Loucy (cell line): Measurements from ENCODE around the gene TSPAN3.

Source experiments
- H2AFZ ChIP-seq: fragments of 200-600 bp; sonication (generic); 2 replicates; pipeline ENCODE4 v1.6.0; 2016; ENCODE audit warnings: antibody characterized with exemption, mild to moderate bottlenecking, low read length, moderate library complexity
- H3F3A ChIP-seq: fragments of 200-600 bp; 2 replicates; pipeline ENCODE4 v1.6.0; 2016; ENCODE audit warnings: antibody characterized with exemption, low read depth, mild to moderate bottlenecking
- H3K27me3 ChIP-seq: fragments of 200-600 bp; sonication (generic); 2 replicates; pipeline ENCODE4 v1.6.1; 2014; ENCODE audit warnings: low read length, mild to moderate bottlenecking; ENCODE audit not compliant: insufficient read depth, poor library complexity, severe bottlenecking
- H3K36me3 ChIP-seq: fragments of 200-600 bp; sonication (generic); 2 replicates; pipeline ENCODE4 v1.6.1; 2016; ENCODE audit warnings: low read length; ENCODE audit not compliant: insufficient read depth
- H3K4me1 ChIP-seq: fragments of 200-600 bp; sonication (generic); 2 replicates; pipeline ENCODE4 v1.5.1; 2014; ENCODE audit warnings: low read length, mild to moderate bottlenecking; ENCODE audit not compliant: insufficient read depth, poor library complexity, severe bottlenecking
- H3K4me2 ChIP-seq: fragments of 200-600 bp; sonication (generic); 2 replicates; pipeline ENCODE4 v1.6.0; 2014; ENCODE audit warnings: antibody characterized with exemption, low read length, low read depth, mild to moderate bottlenecking; ENCODE audit not compliant: poor library complexity, severe bottlenecking
- H3K4me3 ChIP-seq: fragments of 200-600 bp; sonication (generic); 2 replicates; pipeline ENCODE4 v1.5.1; 2014; ENCODE audit warnings: low read length, mild to moderate bottlenecking, mixed read lengths; ENCODE audit not compliant: poor library complexity, severe bottlenecking
- H3K79me2 ChIP-seq: fragments of 200-600 bp; sonication (generic); 2 replicates; pipeline ENCODE4 v1.6.1; 2014; ENCODE audit warnings: low read length; ENCODE audit not compliant: insufficient read depth
- H3K9ac ChIP-seq: fragments of 200-600 bp; sonication (generic); 2 replicates; pipeline ENCODE4 v1.6.0; 2014; ENCODE audit warnings: mild to moderate bottlenecking, low read depth, low read length, moderate library complexity; ENCODE audit not compliant: poor library complexity, severe bottlenecking
- H3K9me2 ChIP-seq: fragments of 200-600 bp; sonication (generic); replicated peaks from 2 replicates; pipeline ENCODE4 v1.6.1; 2016; ENCODE audit warnings: low read depth, low read length, mixed read lengths
- H3K9me3 ChIP-seq: fragments of 200-600 bp; sonication (generic); 2 replicates; pipeline ENCODE4 v1.6.1; 2014; ENCODE audit warnings: mild to moderate bottlenecking, antibody characterized with exemption, low read length, low read depth; ENCODE audit not compliant: insufficient read depth
- H4K20me1 ChIP-seq: fragments of 200-600 bp; sonication (generic); 2 replicates; pipeline ENCODE4 v1.6.0; 2014; ENCODE audit warnings: antibody characterized with exemption, low read length, mild to moderate bottlenecking; ENCODE audit not compliant: insufficient read depth, poor library complexity, severe bottlenecking
- EZH2phosphoT487 ChIP-seq: fragments of 200-600 bp; IDR thresholded peaks from 2 replicates; pipeline ENCODE4 v1.6.1; 2018; ENCODE audit warnings: antibody characterized with exemption, mild to moderate bottlenecking, moderate library complexity, borderline replicate concordance
- TF ChIP-seq, protein P1 (sequence below): fragments of 200-600 bp; sonication (generic); conservative IDR thresholded peaks from 2 replicates; pipeline ENCODE4 v1.5.1; 2014; ENCODE audit warnings: mild to moderate bottlenecking, antibody characterized with exemption, low read length

TSPAN3 gene

GRCh38 chr15:77046704-77047412 is 24.1 kb downstream of the TSPAN3 start:
- no peak for TF ChIP-seq EZH2phosphoT487
- TF ChIP-seq, protein P1, sequence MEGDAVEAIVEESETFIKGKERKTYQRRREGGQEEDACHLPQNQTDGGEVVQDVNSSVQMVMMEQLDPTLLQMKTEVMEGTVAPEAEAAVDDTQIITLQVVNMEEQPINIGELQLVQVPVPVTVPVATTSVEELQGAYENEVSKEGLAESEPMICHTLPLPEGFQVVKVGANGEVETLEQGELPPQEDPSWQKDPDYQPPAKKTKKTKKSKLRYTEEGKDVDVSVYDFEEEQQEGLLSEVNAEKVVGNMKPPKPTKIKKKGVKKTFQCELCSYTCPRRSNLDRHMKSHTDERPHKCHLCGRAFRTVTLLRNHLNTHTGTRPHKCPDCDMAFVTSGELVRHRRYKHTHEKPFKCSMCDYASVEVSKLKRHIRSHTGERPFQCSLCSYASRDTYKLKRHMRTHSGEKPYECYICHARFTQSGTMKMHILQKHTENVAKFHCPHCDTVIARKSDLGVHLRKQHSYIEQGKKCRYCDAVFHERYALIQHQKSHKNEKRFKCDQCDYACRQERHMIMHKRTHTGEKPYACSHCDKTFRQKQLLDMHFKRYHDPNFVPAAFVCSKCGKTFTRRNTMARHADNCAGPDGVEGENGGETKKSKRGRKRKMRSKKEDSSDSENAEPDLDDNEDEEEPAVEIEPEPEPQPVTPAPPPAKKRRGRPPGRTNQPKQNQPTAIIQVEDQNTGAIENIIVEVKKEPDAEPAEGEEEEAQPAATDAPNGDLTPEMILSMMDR: no peak
- Histone ChIP-seq H3K79me2 (no peaks in the 10 kb centered on the region), H3K36me3 (peaks cover 83% of the 10 kb centered on the region; the same call in 1 of the 2 replicates), H3K9me2 (no peaks in the 10 kb centered on the region), H4K20me1 (no peaks in the 10 kb centered on the region), H3K9me3 (no peaks in the 10 kb centered on the region), H3K4me3 (no peak overlapping the region), H3K4me1 (no peaks in the 10 kb centered on the region), H3K27me3 (no peaks in the 10 kb centered on the region), H3F3A (no peaks in the 10 kb centered on the region), H2AFZ (no peak overlapping the region), H3K9ac (no peak overlapping the region), H3K4me2 (no peak overlapping the region)

GRCh38 chr15:77045985-77046384 is 24.9 kb downstream of the TSPAN3 start:
- H3K4me3 ChIP-seq: no peak overlapping the region
- 0 out of 2 replicates have a peak, but pooled peaks cover 2% of the 10 kb centered on the region for H3F3A ChIP-seq
- no peaks in the 10 kb centered on the region for H3K27me3 ChIP-seq
- H3K79me2 ChIP-seq: no peaks in the 10 kb centered on the region
- H3K36me3 ChIP-seq: peaks cover 81% of the 10 kb centered on the region; the same call in 1 of the 2 replicates
- no peak for TF ChIP-seq EZH2phosphoT487
- TF ChIP-seq, protein P1: no peak
- no peak overlapping the region for H3K4me2 ChIP-seq
- H4K20me1 ChIP-seq: no peaks in the 10 kb centered on the region
- H2AFZ ChIP-seq: no peak overlapping the region
- H3K9me3 ChIP-seq: no peaks in the 10 kb centered on the region
- no peaks in the 10 kb centered on the region for H3K4me1 ChIP-seq
- no peaks in the 10 kb centered on the region for H3K9me2 ChIP-seq
- H3K9ac ChIP-seq: no peak overlapping the region

DNA sequence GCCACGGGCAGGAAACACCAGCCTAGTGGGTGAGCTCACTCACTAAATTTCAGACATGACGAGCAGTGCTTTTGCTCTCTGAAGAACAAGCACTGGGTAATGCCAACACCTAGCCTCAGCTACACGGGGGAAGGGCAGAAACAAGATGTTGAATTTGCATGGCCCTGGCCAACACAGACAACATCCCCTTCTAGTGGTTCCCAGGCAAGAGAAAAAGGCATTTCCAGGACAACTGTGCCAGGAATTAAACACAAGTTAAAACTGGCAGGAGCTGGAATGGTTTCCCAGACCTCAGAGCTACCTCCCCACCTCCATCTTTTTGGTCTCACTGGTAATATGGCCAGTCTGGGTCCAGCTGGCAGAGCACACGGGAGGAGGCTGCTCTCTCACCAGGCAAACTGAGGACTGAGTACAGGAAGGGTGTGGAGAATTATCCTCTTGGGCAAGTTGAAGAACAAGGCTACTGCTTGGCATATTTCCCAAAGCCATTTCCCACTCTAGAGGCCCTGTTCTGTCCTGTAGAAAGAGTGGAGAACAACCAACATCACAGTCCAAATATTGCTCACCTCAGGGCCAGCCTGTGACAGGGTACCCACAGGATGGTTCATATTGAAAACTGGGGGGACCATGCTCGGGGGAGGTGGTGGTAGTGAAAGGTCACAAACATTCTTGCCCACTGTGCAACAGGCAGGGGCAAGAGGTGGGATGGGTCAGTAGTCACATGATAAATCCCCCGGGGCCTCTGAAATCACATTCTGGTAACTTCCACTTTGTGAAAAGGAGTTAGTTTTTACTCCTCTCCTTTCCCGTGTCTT is 26.5 kb downstream of the TSPAN3 start:
- Histone ChIP-seq H3K9me3 (no peaks in the 10 kb centered on the region), H3K36me3 (peaks cover 68% of the 10 kb centered on the region; the same call in 1 of the 2 replicates), H3K79me2 (no peaks in the 10 kb centered on the region), H3K9me2 (no peaks in the 10 kb centered on the region), H4K20me1 (no peaks in the 10 kb centered on the region), H3K4me2 (no peak overlapping the region), H3K4me3 (no peak overlapping the region), H3K27me3 (no peaks in the 10 kb centered on the region), H3K4me1 (no peaks in the 10 kb centered on the region), H3K9ac (no peak overlapping the region), H3F3A (peaks cover 8% of the 10 kb centered on the region), H2AFZ (no peak overlapping the region)
- TF ChIP-seq, protein P1: no peak
- TF ChIP-seq EZH2phosphoT487: no peak
